CD4-positive, CD25-positive, alpha-beta regulatory T cell (primary cell): ENCODE measurements around the gene RLBP1. TPM values are rescaled to one million over a fixed set of nuclear protein-coding genes. Genes with fewer than 3 reads are reported as not detected.

Experiments
- ATAC-seq, 2 donors: fragments of 150-1000 bp; cut with Tn5 transposase; one replicate each; pipeline ENCODE4 v1.10.0; 2021; ENCODE audit warnings: low read depth in 2 of 2, moderate number of reproducible peaks in 2 of 2, moderate library complexity in 1 of 2
- DNase-seq, 3 donors: peaks; one replicate each; pipeline versions ENCODE4 v3.0.0 to v3.0.0-alpha.2; 2012 to 2022; ENCODE audit warnings: mixed read lengths in 1 of 3
- H3K27ac ChIP-seq: one replicate; pipeline ENCODE4 v1.7.0; 2013; ENCODE audit warnings: mild to moderate bottlenecking, low read length; ENCODE audit not compliant: insufficient read depth, poor library complexity, severe bottlenecking
- H3K27me3 ChIP-seq: one replicate; pipeline ENCODE4 v1.7.0; 2013; ENCODE audit warnings: low read length; ENCODE audit not compliant: control insufficient read depth, insufficient read depth
- H3K36me3 ChIP-seq: one replicate; pipeline ENCODE4 v1.7.0; 2013; ENCODE audit warnings: mild to moderate bottlenecking, low read length, moderate library complexity; ENCODE audit not compliant: control insufficient read depth, insufficient read depth
- H3K4me1 ChIP-seq: 2 replicates; pipeline ENCODE4 v1.7.0; 2013; ENCODE audit warnings: mild to moderate bottlenecking, low read length; ENCODE audit not compliant: insufficient read depth, control insufficient read depth, poor library complexity, severe bottlenecking
- H3K4me3 ChIP-seq: one replicate; pipeline ENCODE4 v1.7.0; 2013; ENCODE audit warnings: low read depth, mild to moderate bottlenecking, low read length, moderate library complexity
- H3K9me3 ChIP-seq, 2 experiments: 1 replicate in 1 of 2; 2 replicates in 1 of 2; pipeline ENCODE4 v1.7.0; 2013; ENCODE audit warnings: low read length in 2 of 2, mild to moderate bottlenecking in 1 of 2, moderate library complexity in 1 of 2; ENCODE audit not compliant: control insufficient read depth in 2 of 2
- H3K27ac Mint-ChIP-seq, 3 donors: one replicate each; pipeline ENCODE4 v1.8.0; 2020 to 2022; ENCODE audit warnings: mild to moderate bottlenecking in 3 of 3, mixed read lengths in 3 of 3, moderate library complexity in 2 of 3
- H3K27me3 Mint-ChIP-seq: one replicate; pipeline ENCODE4 v1.8.0; 2022; ENCODE audit warnings: mild to moderate bottlenecking, mixed read lengths
- H3K36me3 Mint-ChIP-seq: one replicate; pipeline ENCODE4 v1.8.0; 2020; ENCODE audit warnings: mixed read lengths
- H3K4me1 Mint-ChIP-seq, 4 donors: one replicate each; pipeline ENCODE4 v1.8.0; 2020 to 2022; ENCODE audit warnings: mixed read lengths in 4 of 4, mild to moderate bottlenecking in 1 of 4
- H3K4me3 Mint-ChIP-seq, 4 donors: one replicate each; pipeline ENCODE4 v1.8.0; 2020 to 2022; ENCODE audit warnings: mild to moderate bottlenecking in 4 of 4, mixed read lengths in 4 of 4, moderate library complexity in 3 of 4
- H3K9me3 Mint-ChIP-seq, 7 donors: one replicate each; pipeline ENCODE4 v1.8.0; 2020 to 2022; ENCODE audit warnings: mixed read lengths in 7 of 7, mild to moderate bottlenecking in 3 of 7, moderate library complexity in 2 of 7
- polyA plus RNA-seq, 4 donors: library from polyadenylated mRNA; unstranded; fragments of 300-500 nt; fragmentation: Illumina TruSeq; gene quantifications; one replicate each; pipeline ENCODE4 v1.2.3, GENCODE V29; 2021
- total RNA-seq: library from RNA; stranded (reverse); gene quantifications from one replicate; pipeline ENCODE4 v1.2.3, GENCODE V29; 2022

The RLBP1 gene
- total and polyA plus RNA-seq, 5 donors from 2014 or later: not detected

DNA sequence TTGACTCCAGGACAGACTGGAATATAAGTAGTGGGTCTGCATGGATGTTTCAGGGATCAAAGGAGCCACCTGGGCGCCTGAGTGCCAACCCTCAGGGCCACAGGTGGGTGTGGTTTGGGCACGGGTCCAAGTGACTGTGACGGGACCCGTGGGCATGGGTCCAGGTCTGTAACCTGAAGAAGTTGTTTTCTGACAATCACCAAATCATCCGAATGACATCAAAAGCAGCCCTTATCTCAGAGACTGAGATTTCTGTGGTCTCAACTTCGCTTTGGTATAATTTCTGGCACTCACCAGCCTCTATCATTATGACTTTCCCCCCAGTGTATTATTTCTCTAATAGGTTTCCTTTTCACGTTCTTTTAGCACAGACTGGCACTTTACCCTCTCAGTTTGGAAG is 24.4 kb downstream of the RLBP1 start:
- H3K27me3 Mint-ChIP-seq: no peaks in the 10 kb centered on the region
- H3K27ac Mint-ChIP-seq: peak overlapping the region in 2 of 3 donors; percentile 2 to 79
- no peak overlapping the region for H3K27ac ChIP-seq
- DNase-seq (peak in 1 of 3 donors; percentile 28), ATAC-seq (no peak)
- H3K4me1 ChIP-seq: no peaks in the 10 kb centered on the region
- peaks cover 0 to 1% (median 0%) of the 10 kb centered on the region in 7 donors for H3K9me3 Mint-ChIP-seq
- no peak overlapping the region for H3K4me3 ChIP-seq
- peaks cover 57% of the 10 kb centered on the region for H3K36me3 ChIP-seq
- H3K9me3 ChIP-seq: no peaks in the 10 kb centered on the region
- H3K4me3 Mint-ChIP-seq: no peak overlapping the region
- H3K27me3 ChIP-seq: no peaks in the 10 kb centered on the region
- peaks cover 0 to 19% (median 6%) of the 10 kb centered on the region in 4 donors for H3K4me1 Mint-ChIP-seq
- peaks cover 47% of the 10 kb centered on the region for H3K36me3 Mint-ChIP-seq

DNA sequence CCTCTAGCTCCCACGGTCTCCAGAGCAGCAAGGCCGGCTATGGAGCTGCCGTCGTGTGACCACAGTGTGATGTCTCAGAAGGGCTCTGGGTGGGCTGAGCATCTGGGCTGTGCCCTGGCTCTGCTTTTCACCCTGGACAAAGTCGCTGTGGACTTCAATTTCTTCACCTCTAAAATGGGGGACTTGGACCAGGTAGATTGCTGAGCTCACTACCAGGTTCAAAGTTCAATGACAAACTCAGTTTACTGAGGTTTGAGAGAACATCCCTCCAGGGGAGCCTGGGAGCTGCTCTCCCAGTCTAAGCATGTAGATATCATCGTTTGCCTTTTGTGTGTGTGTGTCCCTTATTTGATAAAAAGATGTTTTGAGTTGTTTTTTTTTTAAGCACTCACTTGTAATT is 25.1 kb downstream of the RLBP1 start:
- ATAC-seq (no peak), DNase-seq (no peak)
- Histone ChIP-seq H3K27ac (no peak overlapping the region), H3K36me3 (peaks cover 62% of the 10 kb centered on the region), H3K4me3 (no peak overlapping the region), H3K4me1 (no peaks in the 10 kb centered on the region), H3K27me3 (no peaks in the 10 kb centered on the region), H3K9me3 (no peaks in the 10 kb centered on the region)
- Mint-ChIP-seq H3K4me3 (no peak overlapping the region), H3K27ac (peak overlapping the region in 1 of 3 donors; percentile 48), H3K9me3 (peaks cover 0 to 1% (median 0%) of the 10 kb centered on the region in 7 donors), H3K27me3 (no peaks in the 10 kb centered on the region), H3K4me1 (peaks cover 0 to 17% (median 7%) of the 10 kb centered on the region in 4 donors), H3K36me3 (peaks cover 48% of the 10 kb centered on the region)

DNA sequence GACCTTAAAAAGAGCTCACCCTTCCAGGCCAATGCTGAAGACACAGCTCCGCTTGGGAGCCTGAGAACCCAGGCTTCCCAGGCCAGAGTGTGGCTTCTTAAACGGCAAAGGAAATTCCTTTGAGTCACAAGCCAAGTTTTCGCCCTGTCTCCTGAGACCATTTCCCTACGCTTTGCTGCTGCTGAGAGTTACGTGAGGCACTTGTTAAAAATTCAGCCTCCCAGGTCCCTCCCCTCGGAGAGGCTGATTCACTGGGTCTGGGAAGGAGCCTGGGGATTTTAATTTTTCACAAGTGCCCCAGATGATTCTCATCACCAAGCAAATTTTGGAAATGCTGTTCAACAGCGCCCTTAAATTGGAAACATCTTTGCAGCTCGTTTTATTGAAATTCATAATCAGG is 25.5 kb downstream of the RLBP1 start:
- Histone ChIP-seq H3K4me1 (no peaks in the 10 kb centered on the region), H3K27ac (no peak overlapping the region), H3K9me3 (no peaks in the 10 kb centered on the region), H3K27me3 (no peaks in the 10 kb centered on the region), H3K4me3 (no peak overlapping the region), H3K36me3 (peaks cover 66% of the 10 kb centered on the region)
- Mint-ChIP-seq H3K4me1 (peaks cover 0 to 14% (median 7%) of the 10 kb centered on the region in 4 donors), H3K27ac (peak overlapping the region in 1 of 3 donors; percentile 48), H3K27me3 (no peaks in the 10 kb centered on the region), H3K36me3 (peaks cover 49% of the 10 kb centered on the region), H3K4me3 (peak overlapping the region in 1 of 4 donors; percentile 78), H3K9me3 (peaks cover 0 to 1% (median 0%) of the 10 kb centered on the region in 7 donors)
- DNase-seq: no peak
- no peak for ATAC-seq

DNA sequence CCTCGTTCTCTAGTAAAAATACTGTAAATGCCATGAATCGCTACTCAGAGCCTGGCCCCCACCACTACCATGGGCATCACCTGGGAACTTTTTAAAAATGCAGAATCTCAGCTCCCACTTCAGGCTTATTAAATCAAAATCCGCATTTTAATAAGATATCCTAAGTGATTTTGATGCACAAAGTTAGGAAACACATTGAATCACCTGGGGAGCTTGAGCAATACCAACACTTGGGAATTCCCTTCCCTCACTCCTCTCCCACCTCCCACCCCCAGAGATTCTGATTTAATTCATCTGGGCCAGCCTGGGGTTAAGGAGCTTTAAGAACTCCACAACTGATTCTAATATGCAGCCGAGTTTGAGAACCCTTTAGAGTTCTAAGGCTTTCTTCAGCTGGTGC is 26.8 kb downstream of the RLBP1 start:
- ATAC-seq: no peak
- no peak for DNase-seq
- no peak overlapping the region for H3K4me3 Mint-ChIP-seq
- H3K27me3 Mint-ChIP-seq: no peaks in the 10 kb centered on the region
- peaks cover 0 to 1% (median 0%) of the 10 kb centered on the region in 7 donors for H3K9me3 Mint-ChIP-seq
- H3K27ac Mint-ChIP-seq: no peak overlapping the region
- H3K27ac ChIP-seq: no peak overlapping the region
- no peaks in the 10 kb centered on the region for H3K9me3 ChIP-seq
- peaks cover 78% of the 10 kb centered on the region for H3K36me3 ChIP-seq
- H3K4me1 ChIP-seq: no peaks in the 10 kb centered on the region
- H3K4me1 Mint-ChIP-seq: peaks cover 0 to 14% (median 7%) of the 10 kb centered on the region in 4 donors
- peaks cover 50% of the 10 kb centered on the region for H3K36me3 Mint-ChIP-seq
- H3K27me3 ChIP-seq: no peaks in the 10 kb centered on the region
- H3K4me3 ChIP-seq: no peak overlapping the region

DNA sequence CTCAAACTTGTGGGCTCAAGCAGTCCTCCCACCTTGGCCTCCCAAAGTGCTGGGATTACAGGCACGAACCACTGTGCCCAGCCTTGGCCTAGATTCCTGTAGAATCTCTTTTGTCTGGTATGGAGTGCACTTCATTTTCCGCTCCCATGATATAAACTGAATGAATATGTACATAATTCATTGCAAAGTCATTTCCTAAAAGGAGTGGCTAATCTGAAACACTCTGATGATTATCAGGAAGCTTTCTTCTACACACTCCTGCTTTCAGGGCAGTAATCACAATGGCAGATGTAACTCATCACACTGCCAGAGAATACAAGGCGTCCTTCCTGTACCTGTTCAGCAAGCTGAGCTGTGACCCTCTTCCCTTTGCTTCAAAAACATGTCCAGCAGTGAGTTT is 28.6 kb downstream of the RLBP1 start:
- H3K27me3 ChIP-seq: no peaks in the 10 kb centered on the region
- Mint-ChIP-seq H3K36me3 (peaks cover 50% of the 10 kb centered on the region), H3K4me1 (peaks cover 0 to 14% (median 7%) of the 10 kb centered on the region in 4 donors), H3K27ac (peak overlapping the region in 1 of 3 donors; percentile 53), H3K27me3 (no peaks in the 10 kb centered on the region), H3K9me3 (peaks cover 0 to 1% (median 0%) of the 10 kb centered on the region in 7 donors), H3K4me3 (no peak overlapping the region)
- no peaks in the 10 kb centered on the region for H3K4me1 ChIP-seq
- ATAC-seq (no peak), DNase-seq (no peak)
- H3K9me3 ChIP-seq: no peaks in the 10 kb centered on the region
- H3K4me3 ChIP-seq: no peak overlapping the region
- peaks cover 84% of the 10 kb centered on the region for H3K36me3 ChIP-seq
- H3K27ac ChIP-seq: no peak overlapping the region

DNA sequence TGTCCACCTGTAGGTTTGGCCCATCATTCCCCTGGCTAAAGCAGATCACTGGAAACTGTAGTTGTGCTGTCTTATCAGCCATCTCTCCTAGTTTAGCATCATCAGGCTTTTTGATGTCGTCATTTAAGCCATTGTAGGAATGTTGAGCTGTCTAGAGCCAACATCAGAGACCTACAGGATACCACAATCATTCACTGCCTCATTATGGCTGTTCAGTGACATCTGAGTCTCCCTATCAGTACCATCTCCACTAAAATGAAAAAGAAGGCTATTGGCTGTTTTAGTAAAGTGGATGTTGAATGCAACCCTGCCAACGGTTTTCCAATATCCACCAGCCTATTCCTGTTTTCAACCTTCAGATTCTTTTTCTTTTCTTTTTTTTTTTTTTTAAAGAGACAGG is 29.2 kb downstream of the RLBP1 start:
- no peak overlapping the region for H3K4me3 Mint-ChIP-seq
- H3K9me3 ChIP-seq: no peaks in the 10 kb centered on the region
- no peak overlapping the region for H3K27ac ChIP-seq
- H3K4me3 ChIP-seq: no peak overlapping the region
- ATAC-seq: no peak
- peaks cover 0 to under 1% (median 0%) of the 10 kb centered on the region in 7 donors for H3K9me3 Mint-ChIP-seq
- no peaks in the 10 kb centered on the region for H3K27me3 ChIP-seq
- H3K36me3 ChIP-seq: peaks cover 87% of the 10 kb centered on the region
- H3K27me3 Mint-ChIP-seq: no peaks in the 10 kb centered on the region
- H3K4me1 Mint-ChIP-seq: peaks cover 0 to 10% (median 5%) of the 10 kb centered on the region in 4 donors
- H3K4me1 ChIP-seq: no peaks in the 10 kb centered on the region
- no peak for DNase-seq
- H3K36me3 Mint-ChIP-seq: peaks cover 50% of the 10 kb centered on the region
- H3K27ac Mint-ChIP-seq: no peak overlapping the region

DNA sequence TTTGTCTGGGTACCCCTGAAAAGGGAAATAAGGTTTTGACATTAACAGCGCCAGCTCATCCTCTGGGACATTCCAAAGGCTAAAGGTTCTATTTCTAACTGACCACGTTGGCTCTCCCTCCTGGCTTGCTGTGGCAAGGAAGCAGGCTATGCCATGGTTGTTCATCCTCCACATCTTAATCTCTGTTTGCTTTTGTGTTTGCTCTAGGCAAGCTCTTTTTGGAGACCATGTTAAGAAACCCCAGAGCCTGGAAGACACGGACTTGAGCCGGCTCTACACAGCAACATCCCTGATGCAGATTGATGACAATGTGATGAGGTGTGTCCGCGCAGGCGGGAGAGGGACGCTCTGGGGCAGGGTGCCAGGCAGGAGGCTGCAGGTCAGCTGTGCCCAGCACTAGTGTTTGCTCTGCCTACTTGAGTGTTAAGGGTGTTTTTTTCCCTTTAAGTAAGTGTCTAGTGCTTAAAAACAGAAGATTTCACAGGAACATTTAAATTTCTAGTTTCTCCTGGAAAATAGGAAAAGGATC is 33.3 kb downstream of the RLBP1 start:
- Mint-ChIP-seq H3K4me3 (no peak overlapping the region), H3K27me3 (no peaks in the 10 kb centered on the region), H3K9me3 (no peaks in the 10 kb centered on the region), H3K4me1 (peaks cover 0 to 2% (median 0%) of the 10 kb centered on the region in 4 donors), H3K27ac (peak overlapping the region in 1 of 3 donors; percentile 26), H3K36me3 (peaks cover 49% of the 10 kb centered on the region)
- Histone ChIP-seq H3K36me3 (peaks cover 82% of the 10 kb centered on the region), H3K4me3 (no peak overlapping the region), H3K9me3 (no peaks in the 10 kb centered on the region), H3K27ac (no peak overlapping the region), H3K27me3 (no peaks in the 10 kb centered on the region), H3K4me1 (no peaks in the 10 kb centered on the region)
- DNase-seq: no peak
- ATAC-seq: no peak

DNA sequence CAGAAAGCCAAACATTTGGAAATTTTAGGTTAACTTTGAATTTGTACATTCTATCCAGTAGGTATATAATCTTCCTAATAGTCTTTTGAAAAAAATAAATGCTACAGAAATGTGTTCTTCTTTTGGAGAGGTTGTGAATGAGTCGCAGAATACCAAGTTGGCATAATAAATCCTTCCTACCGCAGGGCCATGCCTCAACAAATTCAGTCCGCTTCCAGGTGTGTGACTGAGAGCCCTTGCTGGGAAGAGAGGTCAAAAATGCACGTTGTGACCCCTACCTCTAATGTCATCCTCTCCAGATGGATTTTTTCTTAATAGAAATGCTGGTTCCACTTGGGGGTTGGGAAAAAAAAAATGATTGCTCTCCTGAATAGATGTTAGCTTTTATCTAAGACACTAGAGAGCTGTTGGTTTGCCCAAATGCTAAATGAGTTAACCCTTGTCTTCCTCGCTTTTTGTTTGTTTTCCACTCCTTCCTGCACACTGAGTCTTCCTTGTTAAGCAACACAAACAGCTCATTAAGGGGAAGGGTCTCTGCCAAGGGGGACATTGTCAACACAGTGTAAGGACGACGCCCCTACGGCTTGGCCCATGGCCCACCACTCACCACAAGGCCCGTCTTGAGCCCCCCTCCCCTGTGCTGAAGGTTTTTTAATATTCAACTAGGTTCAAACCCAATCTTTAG is 33.9 kb downstream of the RLBP1 start:
- Histone ChIP-seq H3K4me3 (no peak overlapping the region), H3K9me3 (no peaks in the 10 kb centered on the region), H3K27me3 (no peaks in the 10 kb centered on the region), H3K36me3 (peaks cover 76% of the 10 kb centered on the region), H3K4me1 (no peaks in the 10 kb centered on the region), H3K27ac (no peak overlapping the region)
- ATAC-seq: no peak
- Mint-ChIP-seq H3K27me3 (no peaks in the 10 kb centered on the region), H3K36me3 (peaks cover 44% of the 10 kb centered on the region), H3K9me3 (no peaks in the 10 kb centered on the region), H3K4me1 (peaks cover 0 to 2% (median 0%) of the 10 kb centered on the region in 4 donors), H3K27ac (no peak overlapping the region), H3K4me3 (no peak overlapping the region)
- DNase-seq: no peak
